Stimulated activated memory B cell treated with anti-CD40 and anti-IgM and Interleukin-4, amounts not matched to agents 10 μg/mL and 1 μg/mL and 100 μg/mL, for 72 hours (primary cell): ENCODE measurements around the gene RCN1.
A peak's percentile ranks its signal among the peaks of the same experiment; 100 is the strongest.
"Not testable (repeated sequence)": the region's sequence is repeated elsewhere in the genome, so short reads cannot be mapped to it uniquely, and the experiment has no call there.

Experiments
- ATAC-seq: fragments of 150-1000 bp; cut with Tn5 transposase; 2 replicates; pipeline ENCODE4 v1.10.0; 2021
- H3K27ac Mint-ChIP-seq: one replicate; pipeline ENCODE4 v1.8.0; 2022; ENCODE audit warnings: mild to moderate bottlenecking, mixed read lengths
- H3K27me3 Mint-ChIP-seq: one replicate; pipeline ENCODE4 v1.8.0; 2022; ENCODE audit warnings: mixed read lengths
- H3K36me3 Mint-ChIP-seq: one replicate; pipeline ENCODE4 v1.8.0; 2022; ENCODE audit warnings: mixed read lengths
- H3K4me1 Mint-ChIP-seq: one replicate; pipeline ENCODE4 v1.8.0; 2022; ENCODE audit warnings: mixed read lengths
- H3K4me3 Mint-ChIP-seq: one replicate; pipeline ENCODE4 v1.8.0; 2022; ENCODE audit warnings: mild to moderate bottlenecking, moderate library complexity, mixed read lengths
- H3K9me3 Mint-ChIP-seq: one replicate; pipeline ENCODE4 v1.8.0; 2022; ENCODE audit warnings: mixed read lengths

The RCN1 gene

GRCh38 chr11:32090545-32091370 is at the start of gene RCN1:
Gene RCN1, plus strand, starts transcription at chr11:32091074. Its CDS starts 123 bp downstream, at chr11:32091197.
- Mint-ChIP-seq H3K4me1 (peaks cover 26% of the 10 kb centered on the region), H3K27ac (peak within 1 kb of the TSS; percentile 81), H3K9me3 (no peaks in the 10 kb centered on the region), H3K27me3 (peaks cover 12% of the 10 kb centered on the region), H3K36me3 (no peaks in the 10 kb centered on the region), H3K4me3 (peak within 1 kb of the TSS; percentile 87)
- peak; percentile 73 for ATAC-seq

- no peaks in the 10 kb centered on the region for H3K36me3 Mint-ChIP-seq
- H3K4me3 Mint-ChIP-seq = no peak overlapping the region
- ATAC-seq = no peak
Observed at GRCh38 chr11:32043737-32044136, 47.1 kb upstream of the RCN1 start.

GRCh38 chr11:32044158-32044863 is 46.6 kb upstream of the RCN1 start:
- H3K36me3 Mint-ChIP-seq = no peaks in the 10 kb centered on the region
- no peak for ATAC-seq
- peaks cover 24% of the 10 kb centered on the region for H3K27me3 Mint-ChIP-seq
- H3K9me3 Mint-ChIP-seq = no peaks in the 10 kb centered on the region
- H3K4me3 Mint-ChIP-seq = no peak overlapping the region
- H3K4me1 Mint-ChIP-seq = no peaks in the 10 kb centered on the region
- H3K27ac Mint-ChIP-seq = no peak overlapping the region

More at GRCh38 chr11:32043737-32044136, 47.1 kb upstream of the RCN1 start:
- Mint-ChIP-seq H3K4me1 (no peaks in the 10 kb centered on the region), H3K27ac (no peak overlapping the region), H3K27me3 (peaks cover 30% of the 10 kb centered on the region), H3K9me3 (no peaks in the 10 kb centered on the region)

- H3K36me3 Mint-ChIP-seq = no peaks in the 10 kb centered on the region
- H3K4me1 Mint-ChIP-seq = no peaks in the 10 kb centered on the region
- H3K27ac Mint-ChIP-seq = no peak overlapping the region
- no peaks in the 10 kb centered on the region for H3K9me3 Mint-ChIP-seq
- no peak for ATAC-seq
- H3K27me3 Mint-ChIP-seq = peaks cover 24% of the 10 kb centered on the region
- no peak overlapping the region for H3K4me3 Mint-ChIP-seq
Observed at GRCh38 chr11:32045456-32045855, 45.4 kb upstream of the RCN1 start.

- Mint-ChIP-seq H3K36me3 (no peaks in the 10 kb centered on the region), H3K4me3 (no peak overlapping the region), H3K4me1 (no peaks in the 10 kb centered on the region), H3K9me3 (no peaks in the 10 kb centered on the region), H3K27ac (no peak overlapping the region), H3K27me3 (peaks cover 51% of the 10 kb centered on the region)
- no peak for ATAC-seq
Observed at GRCh38 chr11:32050264-32050663, 40.6 kb upstream of the RCN1 start.

- Mint-ChIP-seq H3K27ac (no peak overlapping the region), H3K4me1 (no peaks in the 10 kb centered on the region), H3K27me3 (peaks cover 57% of the 10 kb centered on the region), H3K4me3 (no peak overlapping the region), H3K36me3 (no peaks in the 10 kb centered on the region), H3K9me3 (no peaks in the 10 kb centered on the region)
- ATAC-seq = no peak
Observed at GRCh38 chr11:32052215-32052614, 38.7 kb upstream of the RCN1 start.

GRCh38 chr11:32053151-32053888 is 37.6 kb upstream of the RCN1 start:
- Mint-ChIP-seq H3K9me3 (no peaks in the 10 kb centered on the region), H3K4me3 (no peak overlapping the region), H3K4me1 (no peaks in the 10 kb centered on the region), H3K27ac (no peak overlapping the region), H3K36me3 (no peaks in the 10 kb centered on the region), H3K27me3 (peaks cover 51% of the 10 kb centered on the region)
- no peak for ATAC-seq

- no peak overlapping the region for H3K4me3 Mint-ChIP-seq
- no peaks in the 10 kb centered on the region for H3K36me3 Mint-ChIP-seq
- H3K4me1 Mint-ChIP-seq = no peaks in the 10 kb centered on the region
- ATAC-seq = no peak
- no peaks in the 10 kb centered on the region for H3K9me3 Mint-ChIP-seq
- no peak overlapping the region for H3K27ac Mint-ChIP-seq
- peaks cover 45% of the 10 kb centered on the region for H3K27me3 Mint-ChIP-seq
Observed at GRCh38 chr11:32055861-32056260, 35.0 kb upstream of the RCN1 start.

- no peaks in the 10 kb centered on the region for H3K4me1 Mint-ChIP-seq
Observed at GRCh38 chr11:32056438-32056837, 34.4 kb upstream of the RCN1 start.

GRCh38 chr11:32059686-32060462 is 31.0 kb upstream of the RCN1 start:
- Mint-ChIP-seq H3K4me1 (no peaks in the 10 kb centered on the region), H3K4me3 (no peak overlapping the region), H3K9me3 (no peaks in the 10 kb centered on the region), H3K27me3 (peaks cover 13% of the 10 kb centered on the region), H3K36me3 (no peaks in the 10 kb centered on the region), H3K27ac (no peak overlapping the region)
- no peak for ATAC-seq

More at GRCh38 chr11:32056438-32056837, 34.4 kb upstream of the RCN1 start:
- Mint-ChIP-seq H3K36me3 (no peaks in the 10 kb centered on the region), H3K9me3 (no peaks in the 10 kb centered on the region), H3K27me3 (peaks cover 39% of the 10 kb centered on the region), H3K4me3 (no peak overlapping the region), H3K27ac (no peak overlapping the region)
- ATAC-seq = no peak

GRCh38 chr11:32062540-32062939 is 28.3 kb upstream of the RCN1 start:
- Mint-ChIP-seq H3K27ac (no peak overlapping the region), H3K4me1 (no peaks in the 10 kb centered on the region), H3K36me3 (no peaks in the 10 kb centered on the region), H3K27me3 (peaks cover 9% of the 10 kb centered on the region), H3K4me3 (no peak overlapping the region), H3K9me3 (no peaks in the 10 kb centered on the region)
- ATAC-seq = no peak

- not testable (repeated sequence) for H3K27me3 Mint-ChIP-seq, H3K9me3 Mint-ChIP-seq, H3K27ac Mint-ChIP-seq, H3K36me3 Mint-ChIP-seq, ATAC-seq, H3K4me1 Mint-ChIP-seq, H3K4me3 Mint-ChIP-seq
Observed at GRCh38 chr11:32063031-32063430, 27.8 kb upstream of the RCN1 start.

GRCh38 chr11:32065865-32066629 is 24.8 kb upstream of the RCN1 start:
- ATAC-seq = no peak
- peaks cover 9% of the 10 kb centered on the region for H3K27me3 Mint-ChIP-seq

GRCh38 chr11:32068134-32068870 is 22.6 kb upstream of the RCN1 start:
- no peaks in the 10 kb centered on the region for H3K9me3 Mint-ChIP-seq
- H3K27me3 Mint-ChIP-seq = peaks cover 28% of the 10 kb centered on the region

More at GRCh38 chr11:32065865-32066629, 24.8 kb upstream of the RCN1 start:
- H3K4me1 Mint-ChIP-seq = no peaks in the 10 kb centered on the region
- no peaks in the 10 kb centered on the region for H3K9me3 Mint-ChIP-seq
- H3K27ac Mint-ChIP-seq = no peak overlapping the region
- H3K36me3 Mint-ChIP-seq = no peaks in the 10 kb centered on the region
- no peak overlapping the region for H3K4me3 Mint-ChIP-seq

More at GRCh38 chr11:32068134-32068870, 22.6 kb upstream of the RCN1 start:
- no peaks in the 10 kb centered on the region for H3K4me1 Mint-ChIP-seq
- H3K27ac Mint-ChIP-seq = no peak overlapping the region
- H3K36me3 Mint-ChIP-seq = no peaks in the 10 kb centered on the region
- no peak for ATAC-seq
- no peak overlapping the region for H3K4me3 Mint-ChIP-seq
